Loucy (cell line): ENCODE measurements around the gene KPNA4.

Source experiments
- CTCF ChIP-seq: fragments of 200-600 bp; sonication (generic); conservative IDR thresholded peaks from 2 replicates; pipeline ENCODE4 v1.5.1; 2014; ENCODE audit warnings: mild to moderate bottlenecking, antibody characterized with exemption, low read length
- EZH2phosphoT487 ChIP-seq: fragments of 200-600 bp; IDR thresholded peaks from 2 replicates; pipeline ENCODE4 v1.6.1; 2018; ENCODE audit warnings: antibody characterized with exemption, mild to moderate bottlenecking, moderate library complexity, borderline replicate concordance

GRCh38 chr3:160447544-160447943 is 117.8 kb downstream of the KPNA4 start:
- no peak for TF ChIP-seq CTCF
- TF ChIP-seq EZH2phosphoT487 = no peak
